GM15510 (cell line): Measurements from ENCODE around the gene EIF4E1B.

Experiments
- POLR2A ChIP-seq: IDR thresholded peaks from 3 replicates; pipeline ENCODE4 v1.6.1; 2011; ENCODE audit warnings: borderline replicate concordance; ENCODE audit not compliant: insufficient read length; ENCODE audit errors: extremely low read depth

Gene EIF4E1B

DNA sequence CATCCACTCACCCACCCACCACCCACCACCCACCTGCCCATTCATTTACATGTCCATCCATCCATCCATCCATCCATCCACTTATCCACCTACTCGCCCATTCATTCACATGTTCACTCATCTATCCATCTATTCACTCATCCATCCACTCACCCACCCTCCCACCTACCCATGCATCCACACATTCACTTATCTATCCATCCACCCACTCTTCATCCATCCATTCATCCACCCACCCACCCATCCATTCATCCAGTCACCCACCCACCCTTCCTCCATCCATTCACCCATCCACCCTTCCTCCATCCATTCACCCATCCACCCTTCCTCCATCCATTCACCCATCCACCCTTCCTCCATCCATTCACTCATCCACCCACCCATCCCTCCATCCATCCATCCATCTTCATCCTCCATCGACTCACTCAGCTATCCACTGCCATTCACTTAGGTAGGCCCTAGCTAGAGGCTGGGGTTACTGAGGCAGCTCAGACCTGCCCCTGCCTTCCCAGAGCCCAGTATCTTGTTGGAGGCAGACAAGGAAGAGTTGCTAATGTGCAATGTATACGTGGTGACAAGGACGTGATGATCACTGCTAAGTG is 29.5 kb downstream of the EIF4E1B start:
- no peak for TF ChIP-seq POLR2A

DNA sequence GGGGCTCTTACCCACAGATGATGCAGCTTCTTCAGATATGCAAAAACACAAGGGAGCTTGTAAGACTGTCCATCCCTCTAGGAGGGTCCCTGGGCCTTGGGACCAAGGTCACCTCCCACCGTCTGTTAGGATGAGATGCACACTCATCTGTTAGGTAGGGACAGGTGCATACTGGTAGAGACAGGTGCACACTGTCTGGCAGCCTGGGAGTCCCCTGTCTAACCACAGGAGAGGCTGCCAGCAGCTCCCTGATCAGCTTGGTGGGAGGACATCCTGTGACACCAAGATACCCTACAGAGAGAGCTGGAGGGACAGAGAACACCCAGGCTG is 30.0 kb downstream of the EIF4E1B start:
- TF ChIP-seq POLR2A, result no peak

DNA sequence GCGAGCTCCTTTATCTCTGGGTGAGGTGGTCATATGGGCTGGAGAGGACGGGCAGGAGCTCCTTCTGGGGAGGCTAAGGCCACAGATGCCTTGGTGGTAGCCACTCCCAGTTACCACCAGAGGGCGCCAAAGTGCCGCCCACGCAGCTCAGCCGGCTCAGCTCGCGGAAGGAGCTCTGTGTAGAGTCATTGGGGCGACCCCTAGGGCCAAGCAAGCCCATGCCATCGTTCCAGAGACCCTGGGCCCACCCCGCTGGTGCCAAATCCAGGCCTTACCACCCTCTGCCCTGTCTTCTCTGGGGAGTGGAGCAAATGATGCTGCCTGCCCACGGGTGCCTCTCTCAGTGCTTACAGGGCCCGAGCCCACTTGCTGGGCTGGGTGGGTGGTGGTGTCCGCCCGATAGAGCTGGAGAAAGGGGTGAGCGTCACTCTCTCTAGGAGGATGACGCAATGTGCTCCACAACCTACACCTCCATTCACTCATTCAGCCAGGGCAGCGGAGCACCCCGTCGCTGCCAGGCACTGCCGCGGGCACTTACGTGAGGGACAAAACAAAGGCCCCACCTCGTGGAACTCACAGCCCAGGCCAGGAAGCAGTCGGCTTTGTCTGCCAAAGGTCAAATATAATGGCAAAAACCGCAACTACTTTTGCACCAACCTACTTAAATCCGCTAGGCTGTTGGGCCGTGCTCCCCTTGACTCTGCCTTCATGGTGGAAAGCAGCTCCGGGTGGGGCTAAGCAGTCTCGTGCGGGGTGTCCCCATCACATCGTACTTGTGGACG is 30.6 kb downstream of the EIF4E1B start:
- TF ChIP-seq POLR2A, result no peak

DNA sequence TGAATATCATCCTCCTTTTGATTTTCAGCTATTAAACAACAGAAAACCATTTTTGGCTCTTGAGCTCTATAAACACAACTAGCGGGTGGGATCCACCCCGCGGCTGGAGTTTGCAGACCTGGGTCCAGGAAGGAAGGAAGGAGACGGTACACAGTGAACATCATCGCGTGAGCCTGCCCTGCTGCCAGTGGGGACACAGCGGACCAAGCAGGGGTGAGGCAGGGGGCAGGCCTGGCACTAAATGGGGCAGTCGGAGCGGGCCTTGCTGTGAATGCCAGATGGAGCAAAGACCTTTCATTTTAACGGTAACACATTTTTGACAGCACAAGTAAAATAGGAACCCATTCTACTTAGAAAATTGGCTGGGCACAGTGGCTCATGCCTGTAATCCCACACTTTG is 31.2 kb downstream of the EIF4E1B start:
- no peak for TF ChIP-seq POLR2A

DNA sequence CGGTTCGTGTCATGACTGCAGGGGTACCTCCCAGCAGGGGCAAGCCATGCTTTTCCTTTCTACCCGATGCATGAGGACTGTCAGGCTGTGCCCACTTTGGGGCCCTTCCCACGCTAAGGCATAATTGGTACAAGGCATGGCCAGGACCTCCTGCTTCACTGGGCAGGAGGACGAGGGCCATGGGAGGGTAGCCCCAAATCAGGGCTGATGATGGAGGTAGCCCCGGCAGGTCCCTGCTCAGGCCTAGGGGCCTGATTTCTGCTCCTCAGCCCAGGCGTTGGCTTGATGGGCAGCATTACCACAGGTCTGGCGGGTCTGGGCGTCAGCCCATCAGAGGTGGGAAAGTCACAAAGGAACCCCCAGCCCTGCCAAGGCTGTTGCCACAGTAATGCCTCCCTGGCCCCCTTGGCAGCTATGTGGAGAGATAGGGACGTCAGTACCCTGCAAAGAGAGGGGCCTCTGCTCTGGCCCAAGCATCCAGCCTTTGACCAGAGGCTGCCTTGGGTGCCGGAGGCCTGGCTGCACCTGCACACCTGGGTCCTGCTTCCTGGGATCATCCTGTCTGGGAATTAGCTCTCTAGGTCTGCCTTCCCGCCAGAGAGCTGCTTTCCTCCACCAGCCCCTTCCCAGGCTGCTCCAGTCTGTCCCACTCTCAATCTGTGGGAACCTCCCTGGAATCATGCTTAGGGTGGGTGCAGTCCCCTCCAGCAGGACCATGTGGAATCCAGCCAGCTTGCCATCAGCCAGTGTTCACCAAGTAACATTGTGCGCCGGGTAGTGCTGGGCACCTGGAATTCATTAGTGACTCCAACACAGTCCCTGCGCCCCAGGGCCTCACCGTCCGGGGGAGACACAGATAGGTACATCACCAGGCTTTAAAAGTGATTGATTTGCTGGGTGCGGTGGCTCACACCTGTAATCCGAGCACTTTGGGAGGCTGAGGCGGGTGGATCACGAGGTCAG is 32.2 kb downstream of the EIF4E1B start:
- TF ChIP-seq POLR2A, result no peak

DNA sequence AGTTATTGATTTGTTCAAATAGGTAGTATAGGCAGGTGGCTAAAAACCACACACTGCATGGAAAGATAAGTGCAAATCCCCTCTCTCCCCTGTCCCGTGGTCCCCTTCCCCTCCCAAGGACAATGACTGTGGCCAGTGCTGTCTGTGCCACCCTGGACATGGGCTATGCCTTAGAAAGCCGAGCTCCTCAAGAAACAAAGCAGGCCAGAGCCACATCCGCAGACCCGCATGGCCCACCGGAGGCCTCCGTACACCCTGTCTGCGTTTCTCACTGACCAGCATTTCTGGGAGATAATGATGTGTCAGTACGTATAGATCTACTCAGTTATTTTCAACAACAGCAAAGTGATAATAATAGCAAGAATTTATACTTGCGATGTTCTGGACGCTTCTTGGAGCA is 33.1 kb downstream of the EIF4E1B start:
- no peak for TF ChIP-seq POLR2A

DNA sequence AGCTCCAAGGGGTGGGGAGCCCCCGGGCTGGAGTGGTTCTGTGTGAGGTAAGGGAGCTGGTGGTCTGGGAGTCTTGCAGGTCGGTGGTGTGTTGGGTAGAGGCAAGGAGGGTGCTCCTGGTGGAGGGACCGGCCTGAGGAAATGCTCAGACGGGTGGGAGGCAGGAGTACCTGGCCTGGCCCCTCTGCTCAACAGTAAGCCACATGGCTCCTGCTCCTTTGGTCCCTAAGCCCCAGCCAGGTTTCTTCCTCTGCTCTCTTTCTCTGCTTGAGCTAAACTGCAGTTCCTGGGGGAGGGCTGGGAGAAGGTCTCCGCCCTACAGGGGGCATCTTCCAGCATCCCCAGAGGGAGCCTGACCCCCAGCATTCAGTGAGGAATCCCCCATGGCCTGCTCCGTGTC is 34.0 kb downstream of the EIF4E1B start:
- TF ChIP-seq POLR2A, result no peak

DNA sequence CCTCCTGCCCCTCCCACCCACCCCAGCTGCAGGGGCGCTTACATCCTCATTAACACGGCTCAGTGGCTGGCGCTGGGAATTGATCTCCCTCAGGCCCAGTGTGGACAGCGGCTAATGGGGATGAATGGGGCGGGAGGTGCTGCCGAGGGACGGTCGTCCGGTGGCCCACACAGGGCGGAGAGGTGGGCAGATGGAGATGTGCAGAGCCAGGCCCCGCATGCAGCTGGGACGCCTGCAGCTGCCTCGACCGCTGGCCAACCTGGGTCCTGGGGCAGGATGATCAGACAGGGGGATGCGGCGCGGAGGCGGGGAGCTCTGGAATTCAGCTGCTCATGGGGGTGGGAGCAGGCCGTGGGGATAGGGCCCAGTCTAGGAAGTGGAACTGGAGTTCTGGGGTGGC is 34.4 kb downstream of the EIF4E1B start:
- no peak for TF ChIP-seq POLR2A

DNA sequence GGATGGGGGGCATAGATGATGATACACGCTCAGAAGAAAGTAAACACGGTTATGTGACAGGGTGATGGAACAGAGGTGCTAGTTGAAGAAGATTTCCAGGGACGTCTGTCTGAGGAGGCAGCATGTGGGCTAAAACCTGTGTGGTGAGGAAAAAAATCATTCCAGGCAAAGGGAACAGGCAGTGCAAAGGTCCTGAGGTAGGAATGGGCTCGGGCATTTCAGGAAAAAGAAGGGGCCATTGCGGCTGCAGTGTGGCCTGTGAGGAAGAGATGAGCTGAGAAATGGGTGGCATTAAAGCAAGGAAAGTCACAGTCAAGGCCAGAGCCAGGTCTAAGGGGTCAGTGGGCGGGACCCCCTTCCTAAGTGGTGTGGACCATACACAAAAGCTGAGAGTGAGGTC is 35.0 kb downstream of the EIF4E1B start:
- no peak for TF ChIP-seq POLR2A

DNA sequence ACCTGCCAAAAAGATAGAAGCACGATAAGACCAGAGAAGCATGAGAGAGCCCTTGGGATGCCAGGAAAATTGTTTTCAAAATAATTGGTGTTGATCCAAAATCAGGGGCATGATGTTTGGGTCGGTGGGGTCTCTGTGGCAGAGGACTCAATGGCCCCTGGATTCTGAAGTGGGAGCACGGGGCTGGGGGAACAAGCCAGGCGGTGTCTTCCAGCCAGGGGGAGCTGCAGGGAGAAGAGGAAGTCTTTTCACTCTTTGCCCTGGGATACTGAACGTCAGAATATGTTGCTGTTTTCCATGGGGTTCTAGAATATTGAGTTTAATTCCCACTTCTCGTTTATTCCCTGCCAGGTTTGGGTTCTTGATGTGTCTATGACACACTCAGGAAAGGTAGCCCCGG is 37.2 kb downstream of the EIF4E1B start:
- no peak for TF ChIP-seq POLR2A

DNA sequence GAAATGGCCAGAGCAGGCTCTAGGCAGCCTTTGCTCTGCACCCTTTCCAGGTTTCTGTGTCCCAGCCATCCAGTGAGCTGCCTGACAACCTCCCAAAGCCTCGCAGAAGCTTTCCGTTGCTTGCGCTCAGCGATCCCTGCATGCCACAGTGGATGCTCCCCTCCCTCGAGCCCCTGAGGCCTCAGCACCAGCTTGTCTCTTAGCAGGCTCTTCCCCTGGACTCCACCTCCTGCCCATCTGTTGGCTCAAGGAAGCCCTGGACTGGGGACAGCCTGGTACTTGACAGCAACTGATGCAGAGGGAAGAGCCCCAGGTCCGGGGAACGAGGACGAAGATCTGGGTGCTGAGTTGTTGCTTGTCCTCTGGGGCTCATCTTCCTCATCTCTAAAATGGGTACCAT is 40.0 kb downstream of the EIF4E1B start:
- TF ChIP-seq POLR2A, result no peak

DNA sequence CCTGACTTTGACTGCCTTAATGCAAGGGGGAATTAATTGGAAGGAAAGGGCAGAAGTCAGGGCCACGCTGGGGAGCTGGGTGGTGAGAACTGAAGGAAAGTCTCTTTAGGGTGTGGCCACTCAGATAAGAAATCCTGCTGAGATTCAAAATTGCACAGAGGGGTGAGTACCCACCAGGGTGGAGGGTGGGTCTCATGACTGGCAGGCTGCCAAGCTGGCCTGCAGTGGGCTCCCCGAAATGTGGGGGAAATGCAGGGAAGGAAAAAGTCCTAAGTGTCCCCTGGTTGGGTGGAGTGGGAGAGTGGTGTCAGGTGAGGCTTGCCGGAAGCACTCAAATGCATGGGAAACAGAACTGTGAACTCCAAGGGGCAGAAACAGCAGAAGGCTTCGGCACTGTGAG is 40.9 kb downstream of the EIF4E1B start:
- TF ChIP-seq POLR2A, result no peak

DNA sequence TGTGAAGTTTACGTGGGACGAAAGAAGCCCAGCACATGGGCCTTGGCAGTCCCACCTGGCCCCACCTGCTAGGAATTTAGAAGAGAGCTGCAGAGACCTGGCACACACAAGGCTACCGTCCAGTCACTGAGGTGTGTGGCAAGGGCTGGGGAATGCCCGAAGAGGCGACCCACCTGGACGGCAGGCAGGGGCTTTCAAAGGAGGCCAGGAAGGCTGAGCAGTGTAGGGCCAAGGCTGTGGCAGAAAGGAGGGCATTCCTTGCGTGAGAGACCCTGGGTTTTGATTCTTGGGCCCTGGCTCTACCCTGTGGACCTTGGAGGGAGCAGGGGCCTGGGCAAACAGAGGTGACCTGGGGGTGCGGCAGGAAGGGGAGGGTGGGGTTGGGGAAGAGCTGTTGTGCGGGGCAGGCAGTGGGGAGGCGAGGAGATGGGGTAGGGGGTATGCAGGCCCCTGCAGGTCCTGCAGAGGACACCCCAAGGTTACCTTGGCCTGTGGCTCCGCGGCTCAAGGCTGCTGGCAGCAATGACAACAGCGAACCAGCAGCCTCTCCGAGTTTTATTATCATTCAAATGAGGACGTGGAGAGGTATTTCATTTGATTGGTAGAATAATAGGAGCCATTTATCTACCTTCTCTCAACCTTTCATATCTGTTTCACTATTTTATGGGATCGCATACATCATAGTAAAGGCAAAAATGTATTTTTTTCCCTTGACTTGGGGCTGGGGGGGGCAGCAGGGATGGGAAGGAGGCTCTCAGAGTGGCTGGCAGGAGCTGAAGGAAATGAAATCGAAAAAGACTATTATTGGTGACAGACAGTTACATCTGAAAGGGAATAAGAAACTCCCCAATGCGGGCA is 41.6 kb downstream of the EIF4E1B start:
- no peak for TF ChIP-seq POLR2A

DNA sequence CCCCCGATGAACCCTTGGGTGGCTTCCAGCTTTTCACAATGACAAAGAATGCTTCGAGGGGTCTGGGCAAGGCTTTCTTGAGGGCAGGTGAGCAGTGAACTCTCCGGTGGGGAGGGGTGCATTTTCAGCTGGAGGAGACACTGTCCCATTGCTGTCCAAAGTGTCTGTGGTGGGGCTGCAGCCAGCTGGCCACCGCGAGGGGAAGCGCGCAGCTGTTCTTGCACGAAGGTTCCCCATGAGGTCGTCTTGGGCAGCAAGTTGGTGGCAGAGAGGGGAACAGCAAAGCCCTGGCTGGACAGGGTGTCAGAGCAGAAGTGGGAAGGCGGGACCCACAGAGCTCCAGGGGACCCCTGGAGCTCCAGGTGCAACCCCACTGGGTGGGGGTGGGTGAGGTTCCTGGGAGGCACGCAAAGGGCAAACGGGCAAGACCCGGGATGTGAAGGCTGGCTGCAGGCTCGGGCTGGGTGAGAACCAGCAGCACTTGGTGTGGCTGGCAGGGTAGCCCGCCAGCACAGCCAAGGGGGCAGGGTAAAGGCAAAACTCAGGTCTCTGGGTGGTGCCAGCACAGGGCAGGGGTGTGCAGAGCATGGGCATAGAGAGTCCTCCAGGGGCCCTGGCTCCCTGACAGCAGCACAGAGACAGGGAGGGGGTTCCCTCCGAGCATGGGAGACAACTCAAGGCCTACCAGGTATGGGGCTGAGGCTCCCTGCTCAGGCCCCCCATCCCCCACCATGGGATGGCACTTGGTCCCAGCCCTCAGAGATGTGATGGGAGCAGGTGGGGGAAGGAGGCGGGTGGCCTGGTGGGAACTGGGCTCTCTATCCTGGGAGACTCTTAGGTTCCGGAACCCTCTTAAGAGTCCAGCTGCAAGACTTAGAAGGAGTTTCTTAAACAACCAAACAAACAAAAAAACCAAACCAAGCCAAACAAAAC is 43.4 kb downstream of the EIF4E1B start:
- no peak for TF ChIP-seq POLR2A

DNA sequence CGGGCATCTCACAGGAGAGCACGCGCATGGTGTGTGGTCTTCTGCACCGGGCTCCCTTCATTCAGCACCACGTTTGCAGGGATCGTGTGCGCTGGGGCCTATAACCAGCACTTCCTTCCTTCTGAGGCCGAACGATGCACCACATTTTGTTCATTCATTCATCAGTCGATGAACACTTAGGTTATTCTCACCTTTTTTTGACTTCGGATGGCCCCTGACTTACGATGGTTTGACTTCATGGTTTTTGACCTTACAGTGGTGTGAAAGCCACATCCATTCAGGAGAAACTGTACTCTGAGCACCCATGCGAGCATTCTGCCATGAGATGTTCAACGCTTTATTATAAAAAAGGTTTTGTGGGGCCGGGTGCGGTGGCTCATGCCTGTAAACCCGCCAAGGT is 44.3 kb downstream of the EIF4E1B start:
- TF ChIP-seq POLR2A, result no peak
